T-helper 17 cell (primary cell): ENCODE data around the gene GUCY1B1. TPM values are rescaled to one million over a fixed set of nuclear protein-coding genes. Genes with fewer than 3 reads are reported as not detected.

Source experiments
- ATAC-seq: fragments of 150-1000 bp; cut with Tn5 transposase; 2 replicates; pipeline ENCODE4 v1.10.0; 2021; ENCODE audit warnings: mild to moderate bottlenecking, moderate library complexity
- DNase-seq, 3 donors: peaks; one replicate each; pipeline versions ENCODE4 v3.0.0 to v3.0.0-alpha.2; 2020 to 2021
- H3K9me3 ChIP-seq: one replicate; pipeline ENCODE4 v1.7.0; 2013; ENCODE audit warnings: low read length, mild to moderate bottlenecking; ENCODE audit not compliant: control insufficient read depth, poor library complexity, severe bottlenecking
- H3K27ac Mint-ChIP-seq: one replicate; pipeline ENCODE4 v1.8.0; 2022; ENCODE audit warnings: mild to moderate bottlenecking, moderate library complexity, mixed read lengths
- H3K27me3 Mint-ChIP-seq: one replicate; pipeline ENCODE4 v1.8.0; 2022; ENCODE audit warnings: mixed read lengths
- H3K36me3 Mint-ChIP-seq: one replicate; pipeline ENCODE4 v1.8.0; 2022; ENCODE audit warnings: low read depth, mixed read lengths
- H3K4me1 Mint-ChIP-seq: one replicate; pipeline ENCODE4 v1.8.0; 2022; ENCODE audit warnings: mild to moderate bottlenecking, mixed read lengths
- H3K4me3 Mint-ChIP-seq: one replicate; pipeline ENCODE4 v1.8.0; 2022; ENCODE audit warnings: mild to moderate bottlenecking, moderate library complexity, mixed read lengths
- total RNA-seq, 4 donors: library from RNA in 2 of 4; stranded (reverse) in 2 of 4; gene quantifications; one replicate each; pipeline ENCODE4 v1.2.3 and lab custom pipeline; 2022 to 2026

Gene GUCY1B1
- total RNA-seq, 2 donors from 2014 or later = 0.75 to 15.3 TPM

GRCh38 chr4:155820887-155821518 is 62.2 kb downstream of the GUCY1B1 start:
- Mint-ChIP-seq H3K36me3 (no peaks in the 10 kb centered on the region), H3K27ac (no peak overlapping the region), H3K4me3 (no peak overlapping the region), H3K27me3 (peaks cover 23% of the 10 kb centered on the region), H3K4me1 (no peaks in the 10 kb centered on the region)
- H3K9me3 ChIP-seq = no peaks in the 10 kb centered on the region
- no peak for ATAC-seq
- no peak for DNase-seq

GRCh38 chr4:155822572-155822971 is 63.8 kb downstream of the GUCY1B1 start:
- H3K4me3 Mint-ChIP-seq = no peak overlapping the region
- ATAC-seq = no peak
- no peaks in the 10 kb centered on the region for H3K36me3 Mint-ChIP-seq
- DNase-seq = no peak
- H3K4me1 Mint-ChIP-seq = no peaks in the 10 kb centered on the region
- no peaks in the 10 kb centered on the region for H3K9me3 ChIP-seq
- no peak overlapping the region for H3K27ac Mint-ChIP-seq
- H3K27me3 Mint-ChIP-seq = peaks cover 19% of the 10 kb centered on the region

GRCh38 chr4:155828628-155829027 is 69.8 kb downstream of the GUCY1B1 start:
- DNase-seq (no peak), ATAC-seq (no peak)
- Mint-ChIP-seq H3K4me3 (no peak overlapping the region), H3K4me1 (peaks cover 2% of the 10 kb centered on the region), H3K27ac (no peak overlapping the region), H3K27me3 (peaks cover 14% of the 10 kb centered on the region), H3K36me3 (no peaks in the 10 kb centered on the region)
- no peaks in the 10 kb centered on the region for H3K9me3 ChIP-seq

- Mint-ChIP-seq H3K4me3 (no peak overlapping the region), H3K27me3 (no peaks in the 10 kb centered on the region), H3K27ac (no peak overlapping the region), H3K4me1 (peaks cover 2% of the 10 kb centered on the region), H3K36me3 (no peaks in the 10 kb centered on the region)
- ATAC-seq (no peak), DNase-seq (no peak)
- no peaks in the 10 kb centered on the region for H3K9me3 ChIP-seq
These were observed 73.8 kb downstream of the GUCY1B1 start for GRCh38 chr4:155832664-155833063.

- ATAC-seq (no peak), DNase-seq (no peak)
- H3K27me3 Mint-ChIP-seq = peaks cover 7% of the 10 kb centered on the region
- no peaks in the 10 kb centered on the region for H3K36me3 Mint-ChIP-seq
- H3K9me3 ChIP-seq = no peaks in the 10 kb centered on the region
- no peak overlapping the region for H3K4me3 Mint-ChIP-seq
- no peak overlapping the region for H3K27ac Mint-ChIP-seq
- H3K4me1 Mint-ChIP-seq = no peaks in the 10 kb centered on the region
These were observed 78.5 kb downstream of the GUCY1B1 start for GRCh38 chr4:155837203-155837796.

GRCh38 chr4:155842080-155842479 is 83.3 kb downstream of the GUCY1B1 start:
- no peak overlapping the region for H3K27ac Mint-ChIP-seq
- DNase-seq (no peak), ATAC-seq (no peak)
- H3K36me3 Mint-ChIP-seq = no peaks in the 10 kb centered on the region
- H3K27me3 Mint-ChIP-seq = peaks cover 15% of the 10 kb centered on the region
- H3K4me3 Mint-ChIP-seq = no peak overlapping the region
- H3K4me1 Mint-ChIP-seq = no peaks in the 10 kb centered on the region
- no peaks in the 10 kb centered on the region for H3K9me3 ChIP-seq

GRCh38 chr4:155846929-155847328 is 88.1 kb downstream of the GUCY1B1 start:
- DNase-seq (no peak), ATAC-seq (no peak)
- H3K27ac Mint-ChIP-seq = no peak overlapping the region
- no peaks in the 10 kb centered on the region for H3K36me3 Mint-ChIP-seq
- peaks cover 8% of the 10 kb centered on the region for H3K27me3 Mint-ChIP-seq
- H3K4me1 Mint-ChIP-seq = no peaks in the 10 kb centered on the region
- no peaks in the 10 kb centered on the region for H3K9me3 ChIP-seq
- no peak overlapping the region for H3K4me3 Mint-ChIP-seq

- DNase-seq (no peak), ATAC-seq (no peak)
- Mint-ChIP-seq H3K4me1 (no peaks in the 10 kb centered on the region), H3K27ac (no peak overlapping the region), H3K4me3 (no peak overlapping the region), H3K27me3 (peaks cover 8% of the 10 kb centered on the region), H3K36me3 (no peaks in the 10 kb centered on the region)
- no peaks in the 10 kb centered on the region for H3K9me3 ChIP-seq
These were observed 90.2 kb downstream of the GUCY1B1 start for GRCh38 chr4:155849042-155849441.

- DNase-seq = no peak
- no peak for ATAC-seq
- H3K27ac Mint-ChIP-seq = no peak overlapping the region
- no peaks in the 10 kb centered on the region for H3K36me3 Mint-ChIP-seq
- no peaks in the 10 kb centered on the region for H3K4me1 Mint-ChIP-seq
- H3K4me3 Mint-ChIP-seq = no peak overlapping the region
- no peaks in the 10 kb centered on the region for H3K9me3 ChIP-seq
- peaks cover 10% of the 10 kb centered on the region for H3K27me3 Mint-ChIP-seq
These were observed 94.4 kb downstream of the GUCY1B1 start for GRCh38 chr4:155853189-155853588.

- no peak for ATAC-seq
- H3K4me3 Mint-ChIP-seq = no peak overlapping the region
- no peaks in the 10 kb centered on the region for H3K9me3 ChIP-seq
- H3K4me1 Mint-ChIP-seq = no peaks in the 10 kb centered on the region
- H3K36me3 Mint-ChIP-seq = no peaks in the 10 kb centered on the region
- peaks cover 16% of the 10 kb centered on the region for H3K27me3 Mint-ChIP-seq
- H3K27ac Mint-ChIP-seq = no peak overlapping the region
- no peak for DNase-seq
These were observed 95.9 kb downstream of the GUCY1B1 start for GRCh38 chr4:155854582-155855226.

GRCh38 chr4:155855897-155856296 is 97.1 kb downstream of the GUCY1B1 start:
- no peaks in the 10 kb centered on the region for H3K4me1 Mint-ChIP-seq
- DNase-seq (no peak), ATAC-seq (no peak)
- H3K36me3 Mint-ChIP-seq = no peaks in the 10 kb centered on the region
- H3K4me3 Mint-ChIP-seq = no peak overlapping the region
- no peaks in the 10 kb centered on the region for H3K9me3 ChIP-seq
- peaks cover 16% of the 10 kb centered on the region for H3K27me3 Mint-ChIP-seq
- H3K27ac Mint-ChIP-seq = no peak overlapping the region
